Right hindlimb (tissue), 1 donor: ENCODE data around the gene LYSMD2.

Source experiments
- DNase-seq: peaks from one replicate; pipeline ENCODE4 v3.0.0-alpha.2; 2018

The LYSMD2 gene

GRCh38 chr15:51751697-51752683 lies 14.5 kb upstream of the LYSMD2 start:
- peak; percentile 54 for DNase-seq

GRCh38 chr15:51750792-51751696 lies 13.6 kb upstream of the LYSMD2 start, which contains the start of gene TMOD2:
TMOD2 (plus strand) TSS chr15:51751597; CDS start chr15:51766442, 14,845 bp downstream.
- DNase-seq = peak; percentile 54

DNA sequence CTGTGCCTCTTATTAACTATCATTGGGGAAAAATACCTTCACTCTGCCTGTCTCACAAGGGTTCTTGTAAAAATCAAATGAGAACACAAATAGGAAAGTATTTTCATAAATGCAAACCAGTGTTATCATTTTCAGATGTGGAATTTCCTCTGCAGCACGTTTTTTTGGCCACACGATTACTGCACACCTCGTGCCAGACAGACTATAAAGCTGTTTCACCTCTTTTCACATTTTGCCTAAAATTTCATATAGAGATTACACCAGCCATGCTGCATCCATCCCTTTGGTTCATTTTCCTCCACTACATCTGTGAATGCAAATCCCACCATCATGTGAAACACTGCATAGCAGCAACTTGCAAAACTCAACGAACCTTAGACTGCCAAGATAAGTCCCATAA lies 12.7 kb upstream of the LYSMD2 start:
- DNase-seq = no peak

GRCh38 chr15:51749307-51749706 lies 11.9 kb upstream of the LYSMD2 start:
- no peak for DNase-seq

GRCh38 chr15:51739061-51739712 lies 1.7 kb upstream of the LYSMD2 start:
- no peak for DNase-seq

DNA sequence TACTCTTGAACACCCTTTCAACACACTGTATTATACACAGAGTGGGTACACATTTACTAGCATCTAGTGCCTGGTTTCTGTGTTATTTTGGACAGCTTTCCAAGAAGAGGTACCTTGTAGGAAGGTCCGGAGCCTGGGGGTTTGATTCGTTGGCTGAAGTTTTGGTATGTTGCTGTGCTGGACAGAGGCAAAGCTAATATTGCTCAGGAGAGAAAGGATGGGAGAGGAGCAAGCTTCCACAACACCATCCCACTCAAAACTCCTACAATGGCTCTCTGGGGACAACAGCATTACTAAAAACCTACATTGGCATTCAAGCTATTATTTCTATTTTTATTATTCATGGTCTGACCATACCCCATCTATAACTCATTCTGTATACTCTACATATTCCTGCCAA lies 1.1 kb upstream of the LYSMD2 start:
- no peak for DNase-seq

DNA sequence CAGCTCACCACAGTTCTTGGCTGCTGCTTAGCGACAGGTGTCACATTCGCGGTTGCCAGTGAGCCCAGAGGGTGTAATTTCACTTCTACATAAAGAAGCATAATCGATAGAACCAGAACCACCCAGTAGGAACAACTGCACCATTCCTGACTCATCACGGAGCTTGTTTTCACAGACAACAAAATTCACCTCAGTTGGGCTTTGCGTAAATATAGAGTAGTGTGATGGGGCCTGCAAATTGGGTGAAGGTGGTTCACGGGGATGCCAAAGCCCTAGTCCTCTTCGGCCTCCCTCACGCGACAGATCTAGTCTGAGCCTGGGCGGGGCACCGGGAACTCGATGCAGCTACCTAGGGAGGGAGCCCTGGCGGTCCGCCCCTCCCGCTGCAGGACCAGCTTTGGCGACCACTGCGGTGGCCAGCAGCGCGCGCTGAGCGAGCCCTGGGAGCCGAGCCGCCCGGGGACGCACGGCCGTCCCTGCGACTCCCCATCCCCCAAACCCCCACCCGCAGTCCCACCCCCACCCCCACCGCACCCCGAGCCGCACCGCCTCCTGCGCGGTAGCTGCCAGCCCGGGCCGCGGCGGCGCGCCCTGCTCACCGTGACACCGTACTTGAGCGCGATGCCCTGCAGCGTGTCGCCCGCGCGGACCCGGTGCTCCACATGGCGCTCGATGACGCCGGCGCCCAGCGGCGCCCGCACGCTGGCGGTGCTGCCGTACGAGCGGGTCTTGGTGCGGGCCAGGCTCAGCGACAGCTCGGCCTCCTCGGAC lies 519 bp downstream of the LYSMD2 start:
- no peak for DNase-seq

DNA sequence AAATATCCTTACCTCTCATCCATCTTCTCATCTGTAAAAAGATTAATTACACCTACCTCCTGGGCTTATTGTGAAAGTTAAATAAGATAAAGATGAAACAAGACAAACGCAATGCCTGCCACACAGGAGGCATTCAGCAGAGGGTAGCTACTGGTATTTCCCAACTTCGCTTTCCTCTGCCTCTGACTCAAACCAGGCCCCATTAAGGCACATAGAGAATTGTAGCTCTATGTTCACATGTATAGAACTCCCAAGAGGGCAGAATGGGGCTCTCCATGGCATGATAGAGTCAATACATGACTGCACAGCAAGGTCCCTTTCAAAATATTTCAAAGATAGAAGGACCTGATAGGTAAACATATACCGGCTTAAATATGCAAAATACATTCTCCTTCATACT lies 1.4 kb downstream of the LYSMD2 start:
- no peak for DNase-seq

DNA sequence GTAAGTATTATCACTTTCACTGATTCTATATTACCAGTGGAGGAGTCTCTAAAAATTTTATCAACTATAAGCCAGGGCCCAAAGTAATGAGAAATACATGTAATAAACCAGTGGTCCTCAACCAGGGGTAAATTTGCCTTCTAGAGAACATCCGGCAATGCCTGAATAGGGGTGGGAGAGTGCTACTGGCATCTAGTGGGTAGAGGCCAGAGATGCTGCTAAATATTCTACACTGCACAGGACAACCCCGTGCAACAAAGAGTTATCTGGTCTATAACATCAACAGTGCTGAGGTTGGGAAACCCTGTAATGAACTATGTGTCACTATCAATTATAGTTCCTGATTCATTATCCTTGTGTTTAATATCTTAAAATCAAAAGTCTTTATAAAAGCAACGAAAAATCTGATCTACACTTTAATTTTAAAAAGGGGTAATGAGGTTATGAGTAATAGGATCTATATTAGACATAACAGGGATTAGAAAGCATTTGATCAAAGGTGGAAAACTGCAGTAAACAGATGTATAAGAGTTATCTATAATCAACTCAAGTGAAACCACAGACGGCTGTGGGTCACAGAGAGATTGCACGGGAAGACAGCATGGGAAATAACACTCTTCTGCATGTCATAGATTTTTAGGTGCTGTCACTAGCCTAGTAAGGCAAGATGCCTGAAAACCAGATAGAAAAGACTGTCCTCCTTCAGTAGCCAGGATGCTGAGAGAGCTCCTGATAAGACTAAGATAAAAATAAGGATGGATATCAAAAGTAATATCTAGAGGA lies 2.0 kb downstream of the LYSMD2 start:
- no peak for DNase-seq

GRCh38 chr15:51732646-51733045 lies 4.8 kb downstream of the LYSMD2 start:
- DNase-seq = no peak

DNA sequence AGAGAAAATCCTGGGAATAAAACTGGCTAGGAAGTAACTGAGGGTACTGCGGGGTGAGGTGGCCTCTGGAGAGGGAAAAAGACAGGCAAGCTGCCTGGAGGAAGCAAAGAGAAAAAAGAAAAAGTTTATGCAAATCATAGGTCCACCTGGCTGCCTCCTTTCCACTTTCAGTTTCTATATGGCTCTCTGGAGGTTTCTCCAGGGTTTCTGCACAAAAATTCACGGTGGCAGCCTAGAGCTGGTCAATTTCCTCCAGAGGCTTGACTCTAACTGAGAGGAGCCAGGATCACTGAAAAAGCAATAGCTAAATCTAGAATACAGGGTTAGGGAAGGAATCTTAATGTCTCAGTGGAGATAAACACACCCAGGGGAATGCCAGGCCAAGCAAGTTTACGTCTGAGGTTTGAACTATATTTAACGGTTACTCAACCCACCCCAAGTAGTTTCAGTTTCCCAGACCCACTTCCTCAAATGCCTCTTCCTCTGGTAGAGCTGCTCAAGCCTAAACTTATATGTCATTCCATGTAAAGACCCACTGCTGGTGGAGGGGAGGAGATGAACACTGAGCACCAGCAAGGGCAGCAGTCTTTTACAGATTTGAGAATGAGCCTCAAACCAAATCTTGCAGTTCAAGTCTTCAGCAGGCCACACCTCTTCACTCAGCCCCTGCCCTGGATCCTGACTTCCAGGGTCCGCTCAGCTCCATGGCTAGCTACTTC lies 5.7 kb downstream of the LYSMD2 start:
- no peak for DNase-seq

DNA sequence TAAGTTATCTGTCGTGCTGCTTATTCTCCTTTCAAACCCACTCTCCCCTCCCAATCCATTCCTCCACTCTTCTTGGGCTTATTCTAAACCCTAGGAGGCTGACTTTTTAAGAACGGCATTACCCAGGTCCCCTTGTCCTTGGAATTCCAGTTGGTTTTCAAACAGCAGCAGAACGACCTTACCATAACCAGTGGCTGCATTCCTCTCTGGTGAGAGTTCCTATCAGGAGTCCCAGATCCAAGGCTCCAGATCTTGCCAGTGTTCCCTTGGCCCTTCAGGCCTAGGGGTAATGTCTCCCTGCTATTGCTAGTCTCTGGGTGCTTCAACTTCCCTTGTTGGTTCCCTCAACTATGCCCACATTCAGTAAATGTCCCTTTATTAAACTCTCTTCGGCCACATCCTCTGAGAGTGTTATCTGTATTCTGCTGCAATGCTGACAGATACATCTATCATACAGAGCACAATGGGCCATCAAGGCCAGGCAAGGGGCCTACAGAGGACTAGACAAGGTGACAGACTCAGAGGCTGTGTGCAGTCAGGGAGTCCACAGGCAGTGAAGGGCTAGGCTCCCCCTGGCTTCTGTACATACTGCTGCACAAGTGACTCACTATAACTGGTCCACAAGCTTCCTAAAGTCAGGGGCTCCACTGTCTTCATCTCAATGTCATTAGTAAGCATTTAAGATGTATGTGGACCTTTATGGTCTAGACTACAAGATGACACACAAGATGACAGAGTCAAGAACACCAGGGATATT lies 10.1 kb downstream of the LYSMD2 start:
- DNase-seq = no peak

DNA sequence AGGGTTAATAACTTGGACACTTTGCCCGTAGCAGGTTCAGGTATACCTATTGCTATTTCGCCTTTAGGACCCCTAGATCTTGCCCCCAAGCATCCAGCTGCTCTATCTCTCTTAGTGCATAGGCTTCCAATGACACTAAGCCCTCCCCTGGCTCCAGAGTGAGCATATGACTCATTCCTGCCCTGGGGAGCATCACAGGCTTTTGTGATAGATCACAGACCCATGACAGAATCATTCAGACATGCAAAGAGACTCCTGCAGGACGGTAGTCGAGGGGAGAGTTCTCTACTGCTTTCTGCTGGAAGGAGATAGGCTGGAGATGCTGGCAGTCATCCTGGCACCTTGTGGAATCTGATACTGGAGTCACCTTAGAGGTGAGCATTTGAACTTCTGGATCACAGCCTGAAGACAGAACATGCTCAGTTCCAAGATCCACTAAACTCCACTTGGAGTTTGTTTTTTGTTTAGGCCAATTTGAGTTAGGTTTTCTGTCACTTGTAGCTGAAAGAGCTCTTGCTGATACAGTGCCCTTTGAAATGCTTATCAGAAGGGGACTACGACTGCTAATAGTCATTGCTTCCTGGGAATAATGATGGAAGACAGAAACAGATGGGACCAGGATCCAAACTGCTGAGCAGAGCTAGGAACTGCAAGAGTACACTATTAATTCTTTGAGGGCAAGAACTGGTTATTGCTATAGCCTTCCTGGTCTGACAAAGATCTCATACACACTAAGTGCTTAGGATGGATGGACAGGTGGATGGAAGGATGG lies 11.0 kb downstream of the LYSMD2 start:
- no peak for DNase-seq

DNA sequence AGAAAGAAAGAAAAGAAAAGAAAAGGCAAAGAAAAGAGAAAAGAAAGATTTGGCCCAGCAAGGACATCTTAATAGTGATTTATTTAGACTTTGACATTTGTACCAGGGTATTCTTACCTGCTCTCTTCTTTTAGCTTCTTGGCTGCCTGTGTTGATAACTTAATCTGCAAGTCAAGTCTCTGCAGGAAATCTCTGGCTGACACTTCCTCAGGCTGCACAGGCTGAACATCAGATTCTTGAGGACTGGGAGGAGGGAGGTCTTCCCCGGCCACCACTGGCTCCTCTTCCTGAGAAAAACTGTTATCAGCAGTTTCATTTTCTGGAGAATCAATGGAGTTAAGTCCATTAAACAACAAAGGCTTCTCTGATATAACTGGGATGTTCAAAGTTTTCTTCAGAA lies 12.8 kb downstream of the LYSMD2 start:
- no peak for DNase-seq

DNA sequence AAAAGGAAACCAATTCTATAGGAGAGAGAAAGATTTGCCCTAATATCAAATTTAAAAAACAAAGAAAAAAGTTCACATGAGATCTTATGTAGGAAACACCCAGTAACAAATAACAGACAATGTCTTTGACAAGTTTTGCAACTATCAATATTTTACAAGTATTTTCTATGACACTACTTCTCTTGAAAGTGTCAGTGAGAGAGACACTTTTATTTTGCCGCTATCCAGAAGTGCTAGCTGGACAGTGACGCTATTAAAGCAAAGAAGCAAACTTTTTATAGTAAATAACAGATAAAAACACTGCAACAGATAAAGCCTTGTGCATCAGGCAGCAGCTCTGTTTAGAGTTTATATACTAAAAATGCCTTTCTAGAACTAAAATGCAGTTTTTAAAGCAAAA lies 13.3 kb downstream of the LYSMD2 start:
- no peak for DNase-seq

DNA sequence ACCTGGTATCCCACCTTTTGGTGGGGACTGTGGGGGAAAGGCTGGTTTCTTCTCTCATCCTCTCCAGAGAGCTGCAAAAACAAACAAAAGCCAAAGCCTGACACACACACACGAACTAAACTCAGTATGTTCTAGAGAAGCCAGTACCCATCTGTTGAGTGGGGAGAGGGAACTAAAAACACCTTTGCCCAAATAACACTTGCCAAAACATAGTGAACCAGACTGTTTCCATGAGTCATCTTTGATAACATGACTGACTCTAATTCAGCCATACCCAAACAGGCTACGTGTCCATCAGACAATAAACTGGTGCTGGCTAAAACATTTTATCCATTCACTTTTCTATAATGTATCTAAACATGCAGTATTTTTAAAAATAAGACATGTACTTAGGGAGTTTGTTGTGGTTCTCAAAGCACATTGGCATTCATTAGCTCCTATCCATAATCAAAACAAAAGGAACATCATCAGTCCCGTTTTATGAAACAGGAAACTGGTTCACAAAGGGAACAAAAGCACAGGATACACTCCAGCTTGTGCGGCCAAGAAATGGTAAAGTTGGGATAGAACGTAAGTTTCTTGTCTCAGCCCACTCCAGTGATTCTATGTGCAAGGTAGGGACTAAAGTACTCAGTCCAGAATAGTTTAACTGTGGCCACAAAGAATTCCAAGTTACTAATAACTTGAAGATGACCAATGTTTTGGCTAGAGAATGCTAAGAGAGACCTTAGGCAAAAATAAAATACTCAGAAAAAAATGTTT lies 16.1 kb downstream of the LYSMD2 start:
- no peak for DNase-seq

- DNase-seq = no peak
Measured at GRCh38 chr15:51720201-51720995, 17.1 kb downstream of the LYSMD2 start.
